GM21528 (cell line): ENCODE results near the gene TJP1.
"Not testable (repeated sequence)": the region's sequence is repeated elsewhere in the genome, so short reads cannot be mapped to it uniquely, and the experiment has no call there.

ENCODE experiments used
- ATAC-seq: cut with Tn5 transposase; IDR thresholded peaks from one replicate; pipeline ENCODE4 v1.9.1; 2021; ENCODE audit warnings: mild to moderate bottlenecking, moderate library complexity; ENCODE audit not compliant: unreplicated experiment, low FRiP score

Gene TJP1

GRCh38 chr15:29711531-29711930, 110.7 kb downstream of the TJP1 start:
- ATAC-seq = no peak

- ATAC-seq = no peak
Measured at GRCh38 chr15:29708519-29708918, 113.7 kb downstream of the TJP1 start.

- no peak for ATAC-seq
Measured at GRCh38 chr15:29704950-29705597, 117.2 kb downstream of the TJP1 start.

GRCh38 chr15:29701151-29701550, 121.1 kb downstream of the TJP1 start:
- ATAC-seq = no peak

- no peak for ATAC-seq
Measured at GRCh38 chr15:29700296-29700695, 122.0 kb downstream of the TJP1 start.

- no peak for ATAC-seq
Measured at GRCh38 chr15:29699791-29700190, 122.5 kb downstream of the TJP1 start.

GRCh38 chr15:29698030-29698701, 124.1 kb downstream of the TJP1 start:
- no peak for ATAC-seq

- no peak for ATAC-seq
Measured at GRCh38 chr15:29696950-29697738, 125.1 kb downstream of the TJP1 start.

- ATAC-seq = not testable (repeated sequence)
Measured at GRCh38 chr15:29696506-29696905, 125.8 kb downstream of the TJP1 start.

GRCh38 chr15:29695489-29696167, 126.6 kb downstream of the TJP1 start:
- no peak for ATAC-seq

GRCh38 chr15:29693225-29693624, 129.0 kb downstream of the TJP1 start:
- no peak for ATAC-seq

- ATAC-seq = no peak
Measured at GRCh38 chr15:29692527-29692926, 129.7 kb downstream of the TJP1 start.

- no peak for ATAC-seq
Measured at GRCh38 chr15:29690765-29691475, 131.3 kb downstream of the TJP1 start.

- ATAC-seq = no peak
Measured at GRCh38 chr15:29689287-29689986, 132.8 kb downstream of the TJP1 start.

GRCh38 chr15:29688506-29689286, 133.6 kb downstream of the TJP1 start:
- ATAC-seq = no peak

- ATAC-seq = no peak
Measured at GRCh38 chr15:29687939-29688505, 134.2 kb downstream of the TJP1 start.

- ATAC-seq = no peak
Measured at GRCh38 chr15:29687204-29687815, 135.0 kb downstream of the TJP1 start.
